ENCODE results near the gene RAB42. TPM values are rescaled to one million over a fixed set of nuclear protein-coding genes. Genes with fewer than 3 reads are reported as not detected.

The RAB42 gene
- total and polyA plus RNA-seq, 9 of the 15 experiments (the other 6 are each of a cell fraction or from before 2014, with no cell fraction given), result 0.07 to 0.14 (median 0.12) TPM; not detected in 6

GRCh38 chr1:28613175-28613574 lies 21.1 kb downstream of the RAB42 start:
- Histone ChIP-seq H3K9ac (ENCODE audit: insufficient read depth in 1 of 2, low read depth in 2 of 2, low read length in 2 of 2) (peak overlapping the region in 1 of 2 experiments; percentile 53; a peak in 1 of 4 replicates), H3K36me3 (ENCODE audit: control insufficient read depth, insufficient read depth, low read length) (peaks cover 52% of the 10 kb centered on the region), H3K4me3 (no peak overlapping the region), H3K79me2 (ENCODE audit: control insufficient read depth, insufficient read depth, low read length) (no peaks in the 10 kb centered on the region), H4K20me1 (replicated peaks; ENCODE audit: control insufficient read depth, insufficient read depth, low read length) (no peaks in the 10 kb centered on the region), H2AFZ (ENCODE audit: low read depth, low read length) (no peak overlapping the region), H3K9me1 (ENCODE audit: control insufficient read depth, insufficient read depth, low read length) (no peaks in the 10 kb centered on the region), H3K9me3 (replicated peaks; ENCODE audit: control insufficient read depth, insufficient read depth, low read depth, low read length) (no peaks in the 10 kb centered on the region), H3K4me2 (ENCODE audit: insufficient read depth, low read length) (no peak overlapping the region), H3K27ac (ENCODE audit: extremely low read depth, low read depth, low read length) (no peak overlapping the region), H3K27me3 (ENCODE audit: control insufficient read depth in 2 of 2, insufficient read depth in 2 of 2, low read length in 2 of 2) (no peaks in the 10 kb centered on the region), H3K4me1 (replicated peaks in 1 of 2; ENCODE audit: control insufficient read depth in 2 of 2, insufficient read depth in 2 of 2, low read length in 2 of 2) (no peaks in the 10 kb centered on the region)
- ChIA-PET POLR2A (interaction anchor here (0.5 to 3.6 kb wide), 5 partner anchors 10 to 36 kb away, joined by 3 to 15 read pairs (median 7); partner anchors contain the start of genes RNU11 and TAF12), CTCF (ENCODE audit: low intra/inter-chr PET ratio) (no interaction called here)
- TSS peak; percentile 20 for BruUV-seq (replicated peaks)
- ATAC-seq (no peak), FAIRE-seq (no peak), DNase-seq (ENCODE audit: extremely low read depth in 1 of 4, low spot score in 3 of 4) (no peak)
- intact Hi-C loops (cut with micrococcal nuclease), result no loop called here
- WGBS (ENCODE audit: insufficient coverage, low coverage, missing lambda C conversion rate), result 60% methylated on average over 5 of the region's 5 CpGs
- TF ChIP-seq IRF2 (CRISPR knock-in tag; IDR thresholded peaks at IDR 0.05) (peak; percentile 64; the same call in 1 of the 2 replicates), HMG20A (CRISPR knock-in tag; conservative IDR thresholded peaks at IDR 0.05) (no peak), ZNF239 (CRISPR knock-in tag; IDR thresholded peaks at IDR 0.05) (no peak)
- TF ChIP-seq, protein P1, sequence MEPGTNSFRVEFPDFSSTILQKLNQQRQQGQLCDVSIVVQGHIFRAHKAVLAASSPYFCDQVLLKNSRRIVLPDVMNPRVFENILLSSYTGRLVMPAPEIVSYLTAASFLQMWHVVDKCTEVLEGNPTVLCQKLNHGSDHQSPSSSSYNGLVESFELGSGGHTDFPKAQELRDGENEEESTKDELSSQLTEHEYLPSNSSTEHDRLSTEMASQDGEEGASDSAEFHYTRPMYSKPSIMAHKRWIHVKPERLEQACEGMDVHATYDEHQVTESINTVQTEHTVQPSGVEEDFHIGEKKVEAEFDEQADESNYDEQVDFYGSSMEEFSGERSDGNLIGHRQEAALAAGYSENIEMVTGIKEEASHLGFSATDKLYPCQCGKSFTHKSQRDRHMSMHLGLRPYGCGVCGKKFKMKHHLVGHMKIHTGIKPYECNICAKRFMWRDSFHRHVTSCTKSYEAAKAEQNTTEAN (CRISPR knock-in tag; IDR thresholded peaks at IDR 0.05), result no peak
- in situ Hi-C loops (cut with MboI), result no loop called here

DNA sequence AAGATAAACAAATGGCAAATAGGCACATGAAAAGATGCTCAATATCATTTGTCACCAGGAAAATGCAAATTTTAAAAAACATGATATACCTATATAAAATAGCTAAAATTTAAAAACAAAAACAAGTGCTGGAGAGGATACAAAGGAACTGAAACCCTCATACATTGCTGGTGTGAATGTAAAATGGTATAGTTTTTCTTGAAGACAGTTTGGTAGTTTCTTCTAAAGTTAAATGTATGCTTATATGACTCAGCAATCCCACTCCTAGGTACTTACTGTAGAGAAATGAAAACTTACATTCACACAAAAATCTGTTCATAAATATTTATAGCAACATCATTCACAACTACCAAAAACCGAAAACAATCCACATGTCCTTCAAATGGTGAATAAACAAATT lies 39.6 kb downstream of the RAB42 start:
- peak; percentile 79 for TF ChIP-seq ZNF316 (IDR thresholded peaks at IDR 0.05)
- peak; percentile 26; the same call in 1 of the 2 replicates for TF ChIP-seq MAFF (IDR thresholded peaks at IDR 0.05; ENCODE audit: low read length)
- peak; percentile 67 for TF ChIP-seq C11orf30 (IDR thresholded peaks at IDR 0.05; ENCODE audit: low read depth)
- TF ChIP-seq, protein P2, sequence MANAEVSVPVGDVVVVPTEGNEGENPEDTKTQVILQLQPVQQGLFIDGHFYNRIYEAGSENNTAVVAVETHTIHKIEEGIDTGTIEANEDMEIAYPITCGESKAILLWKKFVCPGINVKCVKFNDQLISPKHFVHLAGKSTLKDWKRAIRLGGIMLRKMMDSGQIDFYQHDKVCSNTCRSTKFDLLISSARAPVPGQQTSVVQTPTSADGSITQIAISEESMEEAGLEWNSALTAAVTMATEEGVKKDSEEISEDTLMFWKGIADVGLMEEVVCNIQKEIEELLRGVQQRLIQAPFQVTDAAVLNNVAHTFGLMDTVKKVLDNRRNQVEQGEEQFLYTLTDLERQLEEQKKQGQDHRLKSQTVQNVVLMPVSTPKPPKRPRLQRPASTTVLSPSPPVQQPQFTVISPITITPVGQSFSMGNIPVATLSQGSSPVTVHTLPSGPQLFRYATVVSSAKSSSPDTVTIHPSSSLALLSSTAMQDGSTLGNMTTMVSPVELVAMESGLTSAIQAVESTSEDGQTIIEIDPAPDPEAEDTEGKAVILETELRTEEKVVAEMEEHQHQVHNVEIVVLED (CRISPR knock-in tag; IDR thresholded peaks at IDR 0.05), result no peak
- TF ChIP-seq IRF9 (tag; IDR thresholded peaks at IDR 0.05), result no peak
- TF ChIP-seq MAFK (IDR thresholded peaks at IDR 0.05; ENCODE audit: low read length), result peak; percentile 39; the same call in 1 of the 2 replicates
- peak; percentile 49; the same call in 1 of the 2 replicates for TF ChIP-seq MAFG (tag; conservative IDR thresholded peaks at IDR 0.05)
- peak; percentile 62 for TF ChIP-seq NFE2L1 (tag; IDR thresholded peaks at IDR 0.05; ENCODE audit: borderline replicate concordance, low read depth)
- TF ChIP-seq NFE2 (IDR thresholded peaks at IDR 0.05; ENCODE audit: low read depth), result peak; percentile 64
- Histone ChIP-seq H3K4me3 (no peak overlapping the region), H3K9me3 (replicated peaks; ENCODE audit: control insufficient read depth, insufficient read depth, low read depth, low read length) (no peaks in the 10 kb centered on the region), H2AFZ (ENCODE audit: low read depth, low read length) (no peak overlapping the region), H3K79me2 (ENCODE audit: control insufficient read depth, insufficient read depth, low read length) (peaks cover 7% of the 10 kb centered on the region; the same call in 1 of the 3 replicates), H3K9me1 (ENCODE audit: control insufficient read depth, insufficient read depth, low read length) (no peaks in the 10 kb centered on the region), H3K9ac (ENCODE audit: insufficient read depth in 1 of 2, low read depth in 2 of 2, low read length in 2 of 2) (no peak overlapping the region), H3K27ac (ENCODE audit: extremely low read depth, low read depth, low read length) (peak overlapping the region; percentile 4; the same call in 1 of the 3 replicates), H3K4me2 (ENCODE audit: insufficient read depth, low read length) (no peak overlapping the region), H3K36me3 (ENCODE audit: control insufficient read depth, insufficient read depth, low read length) (peaks cover 8% of the 10 kb centered on the region; the same call in 2 of the 3 replicates), H3K27me3 (ENCODE audit: control insufficient read depth in 2 of 2, insufficient read depth in 2 of 2, low read length in 2 of 2) (no peaks in the 10 kb centered on the region), H3K4me1 (replicated peaks in 1 of 2; ENCODE audit: control insufficient read depth in 2 of 2, insufficient read depth in 2 of 2, low read length in 2 of 2) (no peaks in the 10 kb centered on the region; a peak in 2 of 5 replicates), H4K20me1 (replicated peaks; ENCODE audit: control insufficient read depth, insufficient read depth, low read length) (no peaks in the 10 kb centered on the region)
- ATAC-seq (no peak), FAIRE-seq (no peak), DNase-seq (ENCODE audit: extremely low read depth in 1 of 4, low spot score in 3 of 4) (no peak)
- 70% methylated on average over 1 of the region's 1 CpG for WGBS (ENCODE audit: insufficient coverage, low coverage, missing lambda C conversion rate)
- intact Hi-C loops (cut with micrococcal nuclease) (no loop called here), in situ Hi-C loops (cut with MboI) (no loop called here)
- ChIA-PET POLR2A (interaction anchor here (0.8 to 1.8 kb wide), 5 partner anchors 10 to 50 kb away, joined by 3 to 19 read pairs (median 4); partner anchors contain the start of genes RNU11 and TAF12), CTCF (ENCODE audit: low intra/inter-chr PET ratio) (no interaction called here)
- no TSS peak for BruUV-seq (replicated peaks)
